Endodermal cell (in vitro differentiated cells): Measurements from ENCODE around the gene TAC3. TPM values are rescaled to one million over a fixed set of nuclear protein-coding genes. Genes with fewer than 3 reads are reported as not detected.

Source experiments
- DNase-seq: peaks from one replicate; pipeline ENCODE4 v3.0.0-alpha.2; 2017
- H3K27ac ChIP-seq: 2 replicates; pipeline ENCODE4 v1.5.1; 2013; ENCODE audit warnings: mild to moderate bottlenecking, low read depth, low read length, moderate library complexity
- H3K27me3 ChIP-seq: 2 replicates; pipeline ENCODE4 v1.6.1; 2013; ENCODE audit warnings: mild to moderate bottlenecking, low read length, moderate library complexity; ENCODE audit not compliant: insufficient read depth, control insufficient read depth, poor library complexity, severe bottlenecking
- H3K36me3 ChIP-seq: 2 replicates; pipeline ENCODE4 v1.7.0; 2013; ENCODE audit warnings: mild to moderate bottlenecking, low read length, moderate library complexity; ENCODE audit not compliant: control insufficient read depth, insufficient read depth
- H3K4me1 ChIP-seq: one replicate; pipeline ENCODE4 v1.7.0; 2013; ENCODE audit warnings: low read length; ENCODE audit not compliant: control insufficient read depth, insufficient read depth
- H3K4me3 ChIP-seq: 2 replicates; pipeline ENCODE4 v1.5.1; 2013; ENCODE audit warnings: mild to moderate bottlenecking, low read length, moderate library complexity
- H3K9ac ChIP-seq: 2 replicates; pipeline ENCODE4 v1.6.1; 2013; ENCODE audit warnings: mild to moderate bottlenecking, low read length, moderate library complexity; ENCODE audit not compliant: poor library complexity, severe bottlenecking; ENCODE audit errors: extremely low read depth
- H3K9me3 ChIP-seq: 2 replicates; pipeline ENCODE4 v1.6.1; 2013; ENCODE audit warnings: mild to moderate bottlenecking, low read length, moderate library complexity; ENCODE audit not compliant: control insufficient read depth
- H3K27ac Mint-ChIP-seq: 2 replicates; pipeline ENCODE4 v1.8.0; 2020; ENCODE audit warnings: mixed read lengths
- H3K27me3 Mint-ChIP-seq: 2 replicates; pipeline ENCODE4 v1.8.0; 2021; ENCODE audit warnings: mild to moderate bottlenecking, mixed read lengths; ENCODE audit not compliant: insufficient read depth
- H3K36me3 Mint-ChIP-seq: 2 replicates; pipeline ENCODE4 v1.8.0; 2020; ENCODE audit warnings: low read depth, mixed read lengths
- H3K4me1 Mint-ChIP-seq: 2 replicates; pipeline ENCODE4 v1.8.0; 2020; ENCODE audit warnings: mixed read lengths
- H3K4me3 Mint-ChIP-seq: 2 replicates; pipeline ENCODE4 v1.8.0; 2020; ENCODE audit warnings: mild to moderate bottlenecking, moderate library complexity, mixed read lengths
- H3K9me3 Mint-ChIP-seq: 2 replicates; pipeline ENCODE4 v1.8.0; 2020; ENCODE audit warnings: mild to moderate bottlenecking, mixed read lengths
- WGBS, 2 experiments: methylation state at CpG; one replicate each; pipeline versions ENCODE4 v1.1.5 to v1.1.7; 2013; ENCODE audit warnings: missing lambda C conversion rate in 2 of 2, mixed read lengths in 1 of 2; ENCODE audit not compliant: insufficient coverage in 1 of 2, insufficient read length in 1 of 2; 5-methylcytosine and 5-hydroxymethylcytosine counted together
- total RNA-seq, 2 donors: library from RNA; stranded (reverse); fragmentation: NEBNext Ultra II Directional in 1 of 2; extraction: Animal tissue kit (Norgen Biotek cat#: 25700) in 1 of 2; gene quantifications; 2 replicates in 1 of 2; 3 replicates in 1 of 2; pipeline ENCODE4 v1.2.1, GENCODE V29; 2021
- TF ChIP-seq, protein P1 (sequence below): fragments of 200-600 bp; sonication (generic); conservative IDR thresholded peaks from 2 replicates; pipeline ENCODE4 v1.5.0; 2021; ENCODE audit warnings: antibody characterized with exemption, mild to moderate bottlenecking

TAC3 gene
- total RNA-seq, 2 donors from 2014 or later, result 1.8 to 5.4 TPM

DNA sequence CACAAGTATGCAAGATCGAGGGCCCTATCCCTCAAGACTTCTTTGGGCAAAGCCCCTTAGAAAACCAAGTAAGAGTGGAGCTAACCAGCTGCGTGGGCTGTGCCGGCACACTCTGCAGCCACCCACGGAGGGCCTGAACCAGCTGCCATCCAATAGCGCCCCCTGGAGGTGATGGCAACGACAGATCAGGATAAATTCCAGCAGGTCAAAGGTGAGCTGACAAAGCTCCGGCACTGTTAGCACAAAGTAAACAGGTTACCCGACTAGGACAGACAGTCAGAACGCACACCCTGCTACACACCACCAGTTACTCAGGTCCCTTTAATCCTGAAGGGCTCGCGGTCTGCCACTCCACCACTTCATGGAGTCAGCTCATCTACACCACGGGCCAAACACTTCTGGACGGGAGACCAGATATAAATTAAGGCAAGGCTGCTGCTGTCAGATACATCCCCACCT, 14.9 kb downstream of the TAC3 start:
- TF ChIP-seq, protein P1, sequence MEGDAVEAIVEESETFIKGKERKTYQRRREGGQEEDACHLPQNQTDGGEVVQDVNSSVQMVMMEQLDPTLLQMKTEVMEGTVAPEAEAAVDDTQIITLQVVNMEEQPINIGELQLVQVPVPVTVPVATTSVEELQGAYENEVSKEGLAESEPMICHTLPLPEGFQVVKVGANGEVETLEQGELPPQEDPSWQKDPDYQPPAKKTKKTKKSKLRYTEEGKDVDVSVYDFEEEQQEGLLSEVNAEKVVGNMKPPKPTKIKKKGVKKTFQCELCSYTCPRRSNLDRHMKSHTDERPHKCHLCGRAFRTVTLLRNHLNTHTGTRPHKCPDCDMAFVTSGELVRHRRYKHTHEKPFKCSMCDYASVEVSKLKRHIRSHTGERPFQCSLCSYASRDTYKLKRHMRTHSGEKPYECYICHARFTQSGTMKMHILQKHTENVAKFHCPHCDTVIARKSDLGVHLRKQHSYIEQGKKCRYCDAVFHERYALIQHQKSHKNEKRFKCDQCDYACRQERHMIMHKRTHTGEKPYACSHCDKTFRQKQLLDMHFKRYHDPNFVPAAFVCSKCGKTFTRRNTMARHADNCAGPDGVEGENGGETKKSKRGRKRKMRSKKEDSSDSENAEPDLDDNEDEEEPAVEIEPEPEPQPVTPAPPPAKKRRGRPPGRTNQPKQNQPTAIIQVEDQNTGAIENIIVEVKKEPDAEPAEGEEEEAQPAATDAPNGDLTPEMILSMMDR, result peak; percentile 95
- Histone ChIP-seq H3K4me1 (peaks cover 6% of the 10 kb centered on the region), H3K9me3 (no peaks in the 10 kb centered on the region), H3K9ac (no peak overlapping the region), H3K27ac (no peak overlapping the region), H3K4me3 (no peak overlapping the region), H3K27me3 (no peaks in the 10 kb centered on the region), H3K36me3 (peaks cover 51% of the 10 kb centered on the region)
- Mint-ChIP-seq H3K36me3 (peaks cover 48% of the 10 kb centered on the region), H3K27me3 (no peaks in the 10 kb centered on the region), H3K27ac (peak overlapping the region; percentile 55), H3K4me3 (no peak overlapping the region), H3K4me1 (peaks cover 15% of the 10 kb centered on the region), H3K9me3 (no peaks in the 10 kb centered on the region)
- 63 to 68% methylated on average over 12 to 13 of the region's 13 CpGs for WGBS, 2 experiments
- peak; percentile 97 for DNase-seq

DNA sequence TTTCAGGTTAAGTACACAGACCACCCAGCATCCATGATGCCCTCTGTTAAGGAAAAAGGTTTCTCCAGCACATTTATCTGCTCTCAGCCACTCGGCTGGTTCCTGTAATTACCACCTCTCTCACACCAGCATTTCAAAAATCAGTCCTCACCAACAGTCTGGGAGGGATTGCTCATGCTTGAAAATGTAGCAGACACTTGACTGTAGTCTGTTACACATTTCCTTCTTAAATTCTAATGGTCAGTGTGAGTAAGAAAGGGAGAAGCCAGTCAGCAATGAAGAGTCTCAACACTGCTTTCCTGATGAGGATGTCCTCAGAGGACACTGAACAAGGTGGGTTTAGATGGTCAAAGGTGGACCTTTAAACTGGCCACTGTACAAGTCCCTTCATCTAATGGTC, 15.9 kb downstream of the TAC3 start:
- peaks cover 51% of the 10 kb centered on the region for H3K36me3 ChIP-seq
- no peaks in the 10 kb centered on the region for H3K27me3 ChIP-seq
- peaks cover 52% of the 10 kb centered on the region for H3K36me3 Mint-ChIP-seq
- no peak overlapping the region for H3K27ac ChIP-seq
- TF ChIP-seq, protein P1, result no peak
- no peak for DNase-seq
- peaks cover 6% of the 10 kb centered on the region for H3K4me1 ChIP-seq
- H3K9ac ChIP-seq, result no peak overlapping the region
- H3K27me3 Mint-ChIP-seq, result no peaks in the 10 kb centered on the region
- H3K9me3 Mint-ChIP-seq, result no peaks in the 10 kb centered on the region
- no peak overlapping the region for H3K4me3 Mint-ChIP-seq
- no peaks in the 10 kb centered on the region for H3K9me3 ChIP-seq
- no peak overlapping the region for H3K27ac Mint-ChIP-seq
- peaks cover 12% of the 10 kb centered on the region for H3K4me1 Mint-ChIP-seq
- WGBS, 2 experiments, result 69 to 94% methylated on average over 1 of the region's 1 CpG
- H3K4me3 ChIP-seq, result no peak overlapping the region

DNA sequence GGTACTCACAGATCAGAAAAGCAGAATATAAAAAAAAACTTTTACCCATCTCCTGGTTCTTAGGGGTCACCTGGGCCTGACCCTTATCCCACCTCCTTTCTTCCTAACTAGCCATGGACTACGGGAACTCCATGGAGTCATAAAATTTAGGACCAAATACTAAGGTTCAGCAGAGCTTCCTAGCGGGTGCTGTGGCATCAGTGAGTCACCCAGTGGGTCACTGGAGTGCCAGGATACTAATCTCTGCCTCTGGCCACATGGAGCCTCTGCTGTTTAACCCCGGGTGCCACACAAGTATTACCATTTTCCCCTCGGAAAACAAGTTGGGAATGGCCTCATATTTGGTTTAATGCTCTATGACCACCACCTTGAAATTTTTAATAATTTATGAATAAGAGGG, 16.9 kb downstream of the TAC3 start:
- Mint-ChIP-seq H3K9me3 (no peaks in the 10 kb centered on the region), H3K36me3 (peaks cover 53% of the 10 kb centered on the region), H3K4me1 (peaks cover 5% of the 10 kb centered on the region), H3K27ac (no peak overlapping the region), H3K27me3 (no peaks in the 10 kb centered on the region), H3K4me3 (no peak overlapping the region)
- Histone ChIP-seq H3K27ac (no peak overlapping the region), H3K9me3 (no peaks in the 10 kb centered on the region), H3K4me3 (no peak overlapping the region), H3K36me3 (peaks cover 47% of the 10 kb centered on the region), H3K4me1 (peaks cover 6% of the 10 kb centered on the region), H3K9ac (no peak overlapping the region), H3K27me3 (no peaks in the 10 kb centered on the region)
- WGBS, 2 experiments, result 92 to 100% methylated on average over 2 to 4 of the region's 4 CpGs
- DNase-seq, result no peak
- TF ChIP-seq, protein P1, result no peak
